HG03196 (cell line): ENCODE data around the gene ATG2A.

Experiments used
- ATAC-seq: cut with Tn5 transposase; IDR thresholded peaks from one replicate; pipeline ENCODE4 v1.9.1; 2021; ENCODE audit not compliant: unreplicated experiment

The ATG2A gene

GRCh38 chr11:64905516-64906313 is 11.3 kb downstream of the ATG2A start:
- ATAC-seq: no peak

- ATAC-seq: no peak
Observed at GRCh38 chr11:64903291-64903833, 13.6 kb downstream of the ATG2A start.

DNA sequence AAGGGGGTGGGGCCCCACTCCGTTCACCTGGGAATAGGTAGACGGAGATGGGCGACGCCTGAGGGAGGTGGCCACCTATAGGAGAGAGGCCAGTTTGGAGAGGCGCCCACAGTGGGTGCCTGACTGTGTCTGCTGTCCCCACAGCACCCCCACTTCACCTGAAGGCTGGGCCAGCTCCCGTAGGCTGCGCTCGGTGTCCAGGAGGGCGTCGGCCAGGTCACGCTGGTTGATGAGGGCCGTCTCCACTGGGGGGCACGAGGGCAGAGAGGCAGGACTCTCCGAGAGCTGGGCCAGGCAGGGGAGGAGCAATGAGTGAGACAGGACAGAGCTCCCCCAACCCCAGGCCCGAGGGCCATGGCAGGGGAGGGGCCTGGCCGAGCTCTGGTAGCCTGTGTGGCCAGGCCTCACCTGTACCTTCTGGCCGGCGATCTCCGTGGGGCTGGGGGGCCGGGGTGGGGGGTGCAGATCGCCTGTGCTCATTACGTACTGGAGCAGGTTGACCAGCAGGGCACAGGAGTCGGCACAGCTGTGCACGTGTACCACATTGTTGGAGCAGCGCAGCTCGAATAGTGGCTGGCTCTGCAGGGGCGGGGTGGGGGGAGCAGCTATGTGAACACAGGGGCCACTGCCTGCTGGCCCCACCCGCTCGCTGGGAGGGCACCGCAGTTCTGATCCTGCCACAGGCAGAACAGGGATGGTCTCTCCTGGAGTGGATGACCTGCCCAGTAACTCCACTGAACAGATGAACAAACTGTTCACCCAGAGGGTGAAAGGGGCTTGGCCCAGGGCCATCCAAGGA is 14.7 kb downstream of the ATG2A start:
- no peak for ATAC-seq

- ATAC-seq: no peak
Observed at GRCh38 chr11:64900774-64901173, 16.2 kb downstream of the ATG2A start.

GRCh38 chr11:64900263-64900678 is 16.7 kb downstream of the ATG2A start:
- no peak for ATAC-seq

DNA sequence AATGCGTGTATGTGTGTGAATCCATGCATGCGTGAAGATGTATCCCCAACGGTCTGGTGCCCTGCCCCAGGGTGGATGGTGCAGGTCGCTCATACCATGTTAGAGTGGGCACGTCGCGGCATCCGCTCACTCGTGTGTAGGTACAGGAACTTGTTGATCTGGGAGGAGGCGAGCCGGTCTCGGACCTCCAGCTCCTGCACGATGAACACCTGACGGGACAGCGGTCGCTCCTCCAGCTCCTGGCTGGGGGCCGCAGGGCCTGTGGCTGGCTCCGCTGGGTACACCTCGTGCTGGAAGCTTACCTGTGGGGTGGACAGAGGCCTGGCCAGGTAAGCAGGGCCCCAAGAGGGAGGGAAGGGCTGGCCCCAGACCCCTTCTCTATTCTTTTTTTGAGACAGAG is 18.5 kb downstream of the ATG2A start:
- no peak for ATAC-seq

DNA sequence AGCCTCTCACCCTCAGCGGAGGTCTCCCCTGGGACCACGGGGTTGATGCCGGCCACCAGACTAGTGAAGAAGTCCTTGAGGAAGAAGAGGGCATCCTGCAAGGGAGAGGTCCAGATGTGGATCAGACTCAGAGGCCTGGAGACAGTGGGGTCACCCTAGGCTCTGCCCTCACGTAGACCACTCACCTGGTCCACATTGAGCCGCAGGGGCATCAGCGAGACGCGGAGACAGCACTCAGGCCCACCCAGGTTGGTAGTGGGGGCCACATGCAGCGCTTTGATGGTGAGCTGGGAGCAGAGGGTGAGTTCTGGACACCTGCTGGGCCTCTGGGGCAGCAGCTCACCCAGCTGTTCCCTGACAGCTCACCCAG is 18.9 kb downstream of the ATG2A start:
- ATAC-seq: no peak

- no peak for ATAC-seq
Observed at GRCh38 chr11:64897381-64898075, 19.5 kb downstream of the ATG2A start.

- ATAC-seq: no peak
Observed at GRCh38 chr11:64896448-64897022, 20.5 kb downstream of the ATG2A start.

- ATAC-seq: no peak
Observed at GRCh38 chr11:64894812-64895452, 22.1 kb downstream of the ATG2A start.

- no peak for ATAC-seq
Observed at GRCh38 chr11:64894070-64894811, 22.8 kb downstream of the ATG2A start.

GRCh38 chr11:64893194-64894069 is 23.6 kb downstream of the ATG2A start:
- no peak for ATAC-seq

- no peak for ATAC-seq
Observed at GRCh38 chr11:64892838-64893193, 24.2 kb downstream of the ATG2A start.

GRCh38 chr11:64892411-64892831 is 24.6 kb downstream of the ATG2A start:
- ATAC-seq: no peak

GRCh38 chr11:64891880-64892279 is 25.1 kb downstream of the ATG2A start:
- ATAC-seq: no peak

GRCh38 chr11:64891215-64891848 is 25.7 kb downstream of the ATG2A start:
- ATAC-seq: no peak

DNA sequence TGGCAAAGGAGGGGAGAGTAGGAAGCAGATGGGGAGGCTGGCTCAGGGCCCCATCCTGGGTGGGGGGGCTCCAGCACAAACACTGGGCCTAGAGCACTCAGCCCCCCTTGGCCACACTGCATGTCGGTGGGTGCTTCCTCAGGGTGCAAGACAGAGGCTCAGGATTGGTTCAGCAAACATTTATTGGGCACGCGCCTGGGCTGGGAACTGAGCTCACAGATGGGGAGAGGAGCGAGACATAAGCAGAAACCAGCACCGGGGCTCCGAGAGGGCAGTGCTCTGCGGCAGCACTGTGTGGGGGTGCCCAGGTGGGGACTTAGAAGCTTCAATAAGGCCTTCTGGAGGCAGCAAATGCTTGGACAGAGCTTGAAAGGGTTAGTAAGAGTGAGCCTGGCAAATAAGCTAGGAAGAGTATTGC is 26.5 kb downstream of the ATG2A start:
- ATAC-seq: no peak

GRCh38 chr11:64888729-64889511 is 28.1 kb downstream of the ATG2A start:
- no peak for ATAC-seq
